Activated naive CD4-positive, alpha-beta T cell treated with anti-CD3 and anti-CD28 coated beads, Interleukin-2, amount 50 U/mL, for 16 hours (primary cell): ENCODE measurements around the gene PLEKHM2.
A peak's percentile ranks its signal among the peaks of the same experiment; 100 is the strongest.

ENCODE experiments used
- DNase-seq: peaks from one replicate; pipeline ENCODE4 v3.0.0-alpha.2; 2020

The PLEKHM2 gene

GRCh38 chr1:15728937-15729657 is 45.0 kb downstream of the PLEKHM2 start:
- DNase-seq = no peak

- DNase-seq = no peak
These were observed 46.3 kb downstream of the PLEKHM2 start for GRCh38 chr1:15730423-15730822.

GRCh38 chr1:15730936-15731335 is 46.8 kb downstream of the PLEKHM2 start:
- DNase-seq = no peak

- DNase-seq = no peak
These were observed 47.9 kb downstream of the PLEKHM2 start for GRCh38 chr1:15731735-15732685.

- no peak for DNase-seq
These were observed 48.6 kb downstream of the PLEKHM2 start for GRCh38 chr1:15732686-15733081.

GRCh38 chr1:15733218-15733725 is 49.2 kb downstream of the PLEKHM2 start:
- DNase-seq = no peak

- no peak for DNase-seq
These were observed 49.7 kb downstream of the PLEKHM2 start for GRCh38 chr1:15733726-15734226.

- no peak for DNase-seq
These were observed 50.2 kb downstream of the PLEKHM2 start for GRCh38 chr1:15734296-15734695.

- no peak for DNase-seq
These were observed 50.8 kb downstream of the PLEKHM2 start for GRCh38 chr1:15734901-15735300.

GRCh38 chr1:15735304-15736037 is 51.4 kb downstream of the PLEKHM2 start:
- DNase-seq = no peak

- no peak for DNase-seq
These were observed 52.1 kb downstream of the PLEKHM2 start, which contains the start of gene SLC25A34 for GRCh38 chr1:15736038-15736891. Gene SLC25A34 (plus strand): TSS chr1:15736258. CDS start chr1:15736486, 228 bp downstream.

- no peak for DNase-seq
These were observed 52.8 kb downstream of the PLEKHM2 start for GRCh38 chr1:15736892-15737261.

- no peak for DNase-seq
These were observed 53.5 kb downstream of the PLEKHM2 start for GRCh38 chr1:15737324-15738319.

- DNase-seq = no peak
These were observed 54.4 kb downstream of the PLEKHM2 start for GRCh38 chr1:15738416-15739113.

GRCh38 chr1:15739259-15739658 is 55.1 kb downstream of the PLEKHM2 start:
- no peak for DNase-seq

GRCh38 chr1:15739745-15740144 is 55.6 kb downstream of the PLEKHM2 start:
- DNase-seq = no peak

- DNase-seq = peak; percentile 65
These were observed 57.1 kb downstream of the PLEKHM2 start for GRCh38 chr1:15740924-15741850.

GRCh38 chr1:15742339-15742801 is 58.2 kb downstream of the PLEKHM2 start, which contains the start of gene TMEM82:
Gene TMEM82 (plus strand): TSS chr1:15742499. CDS start chr1:15742560, 61 bp downstream.
- no peak for DNase-seq
